IPS-NIHi11 (cell line): ENCODE measurements around the gene SMARCB1.

ENCODE experiments used
- DNase-seq: peaks from one replicate; pipeline ENCODE4 v3.0.0; 2012; ENCODE audit warnings: mixed read lengths, low spot score

Gene SMARCB1

GRCh38 chr22:23803001-23803819 lies 16.4 kb downstream of the SMARCB1 start:
- no peak for DNase-seq

- DNase-seq: no peak
These were observed 18.1 kb downstream of the SMARCB1 start for GRCh38 chr22:23804781-23805291.

GRCh38 chr22:23806837-23807236 lies 20.1 kb downstream of the SMARCB1 start:
- DNase-seq: no peak

GRCh38 chr22:23812378-23812777 lies 25.6 kb downstream of the SMARCB1 start:
- DNase-seq: no peak

GRCh38 chr22:23815541-23816155 lies 28.9 kb downstream of the SMARCB1 start:
- DNase-seq: no peak

GRCh38 chr22:23816156-23816976 lies 29.6 kb downstream of the SMARCB1 start:
- DNase-seq: no peak

GRCh38 chr22:23817146-23817545 lies 30.4 kb downstream of the SMARCB1 start:
- no peak for DNase-seq

GRCh38 chr22:23818541-23818940 lies 31.8 kb downstream of the SMARCB1 start:
- DNase-seq: no peak

- no peak for DNase-seq
These were observed 34.0 kb downstream of the SMARCB1 start for GRCh38 chr22:23820748-23821211.

- no peak for DNase-seq
These were observed 35.4 kb downstream of the SMARCB1 start for GRCh38 chr22:23822101-23822671.

GRCh38 chr22:23823331-23823791 lies 36.6 kb downstream of the SMARCB1 start:
- DNase-seq: no peak

- DNase-seq: no peak
These were observed 37.9 kb downstream of the SMARCB1 start for GRCh38 chr22:23824476-23825245.

- DNase-seq: no peak
These were observed 38.6 kb downstream of the SMARCB1 start for GRCh38 chr22:23825246-23825905.

GRCh38 chr22:23826510-23827350 lies 40.0 kb downstream of the SMARCB1 start:
- DNase-seq: no peak

- no peak for DNase-seq
These were observed 40.7 kb downstream of the SMARCB1 start for GRCh38 chr22:23827351-23827995.

GRCh38 chr22:23828800-23829680 lies 42.3 kb downstream of the SMARCB1 start:
- DNase-seq: no peak

GRCh38 chr22:23829845-23830372 lies 43.1 kb downstream of the SMARCB1 start:
- DNase-seq: no peak

- no peak for DNase-seq
These were observed 44.5 kb downstream of the SMARCB1 start for GRCh38 chr22:23831261-23831660.
